Cardiac fibroblast (primary cell): Measurements from ENCODE around the gene FGF9.

ENCODE experiments used
- DNase-seq, 2 donors: peaks; one replicate each; pipeline versions ENCODE4 v3.0.0 to v3.0.0-alpha.2; 2010; ENCODE audit warnings: low read depth in 2 of 2
- H3K4me3 ChIP-seq, 2 donors: replicated peaks in 1 of 2; 1 replicate in 1 of 2; 2 replicates in 1 of 2; pipeline ENCODE4 v1.5.1; 2011; ENCODE audit warnings: low read depth in 2 of 2, low read length in 2 of 2, mild to moderate bottlenecking in 2 of 2, moderate library complexity in 1 of 2
- TF ChIP-seq, protein P1 (sequence below): IDR thresholded peaks from one replicate; pipeline ENCODE4 v1.5.1; 2011; ENCODE audit warnings: low read depth, mild to moderate bottlenecking, low read length, inconsistent platforms

The FGF9 gene

DNA sequence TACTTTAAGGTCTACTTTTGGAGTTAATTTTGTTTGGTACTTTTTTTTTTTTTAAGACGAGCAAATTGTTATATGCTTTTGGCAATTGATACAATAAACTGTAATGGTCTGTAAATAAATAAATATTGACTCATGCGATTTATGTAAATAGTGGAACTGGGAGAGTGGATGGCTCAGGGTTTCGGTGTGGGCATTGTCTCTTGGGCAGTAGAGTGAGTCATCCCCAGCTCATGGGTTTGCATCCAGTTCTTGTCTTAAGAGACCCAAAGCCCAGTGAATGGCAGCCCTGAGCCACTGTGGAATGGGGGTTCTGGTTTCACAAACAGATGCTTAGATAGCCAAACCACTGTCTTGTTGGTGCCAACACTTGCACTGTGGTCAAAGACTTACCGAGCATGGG lies 33.0 kb downstream of the FGF9 start:
- DNase-seq, result no peak
- TF ChIP-seq, protein P1, sequence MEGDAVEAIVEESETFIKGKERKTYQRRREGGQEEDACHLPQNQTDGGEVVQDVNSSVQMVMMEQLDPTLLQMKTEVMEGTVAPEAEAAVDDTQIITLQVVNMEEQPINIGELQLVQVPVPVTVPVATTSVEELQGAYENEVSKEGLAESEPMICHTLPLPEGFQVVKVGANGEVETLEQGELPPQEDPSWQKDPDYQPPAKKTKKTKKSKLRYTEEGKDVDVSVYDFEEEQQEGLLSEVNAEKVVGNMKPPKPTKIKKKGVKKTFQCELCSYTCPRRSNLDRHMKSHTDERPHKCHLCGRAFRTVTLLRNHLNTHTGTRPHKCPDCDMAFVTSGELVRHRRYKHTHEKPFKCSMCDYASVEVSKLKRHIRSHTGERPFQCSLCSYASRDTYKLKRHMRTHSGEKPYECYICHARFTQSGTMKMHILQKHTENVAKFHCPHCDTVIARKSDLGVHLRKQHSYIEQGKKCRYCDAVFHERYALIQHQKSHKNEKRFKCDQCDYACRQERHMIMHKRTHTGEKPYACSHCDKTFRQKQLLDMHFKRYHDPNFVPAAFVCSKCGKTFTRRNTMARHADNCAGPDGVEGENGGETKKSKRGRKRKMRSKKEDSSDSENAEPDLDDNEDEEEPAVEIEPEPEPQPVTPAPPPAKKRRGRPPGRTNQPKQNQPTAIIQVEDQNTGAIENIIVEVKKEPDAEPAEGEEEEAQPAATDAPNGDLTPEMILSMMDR, result no peak
- H3K4me3 ChIP-seq, result no peak overlapping the region

GRCh38 chr13:21707586-21707985 lies 36.7 kb downstream of the FGF9 start:
- TF ChIP-seq, protein P1, result no peak
- no peak overlapping the region for H3K4me3 ChIP-seq
- DNase-seq, result no peak

DNA sequence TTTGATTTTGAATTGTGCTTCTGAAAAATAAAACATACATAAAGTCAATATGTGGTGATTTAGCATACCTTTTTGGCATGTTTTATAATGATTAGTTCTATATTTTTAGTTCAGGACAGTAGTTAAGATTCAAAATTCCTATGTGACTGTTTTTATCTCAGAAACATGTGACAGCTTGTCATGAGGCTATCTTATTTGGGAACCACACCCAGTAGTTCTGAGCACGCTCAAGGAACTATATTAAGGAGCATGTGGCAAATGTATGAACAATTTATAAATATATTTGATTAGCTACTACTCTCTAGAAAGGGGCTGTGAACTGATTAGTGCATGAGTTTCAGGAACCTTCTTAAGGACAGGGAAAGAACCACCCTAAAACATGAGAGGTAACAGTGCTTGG lies 38.8 kb downstream of the FGF9 start:
- DNase-seq, result no peak
- no peak overlapping the region for H3K4me3 ChIP-seq
- TF ChIP-seq, protein P1, result no peak

DNA sequence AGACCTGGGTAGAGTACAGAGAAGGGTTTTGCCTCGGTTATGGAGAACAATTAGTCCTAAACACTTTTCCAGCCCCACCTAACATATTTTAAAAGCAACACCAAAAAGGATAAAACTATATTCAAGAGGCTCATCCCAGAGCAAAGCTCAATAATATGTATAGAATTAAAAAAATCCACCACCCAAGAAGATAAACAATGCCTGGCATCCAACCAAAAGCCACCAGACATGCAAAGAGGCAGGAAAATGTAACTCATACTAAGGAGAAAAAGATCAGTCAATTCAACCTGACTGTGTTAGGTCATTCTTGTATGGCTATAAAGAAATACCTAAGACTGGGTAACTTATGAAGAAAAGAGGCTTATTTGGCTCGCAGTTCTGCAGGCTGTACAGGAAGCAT lies 39.3 kb downstream of the FGF9 start:
- TF ChIP-seq, protein P1, result no peak
- DNase-seq, result no peak
- H3K4me3 ChIP-seq, result no peak overlapping the region

- DNase-seq, result no peak
- TF ChIP-seq, protein P1, result no peak
- no peak overlapping the region for H3K4me3 ChIP-seq
These were observed 46.9 kb downstream of the FGF9 start for GRCh38 chr13:21717817-21718216.

DNA sequence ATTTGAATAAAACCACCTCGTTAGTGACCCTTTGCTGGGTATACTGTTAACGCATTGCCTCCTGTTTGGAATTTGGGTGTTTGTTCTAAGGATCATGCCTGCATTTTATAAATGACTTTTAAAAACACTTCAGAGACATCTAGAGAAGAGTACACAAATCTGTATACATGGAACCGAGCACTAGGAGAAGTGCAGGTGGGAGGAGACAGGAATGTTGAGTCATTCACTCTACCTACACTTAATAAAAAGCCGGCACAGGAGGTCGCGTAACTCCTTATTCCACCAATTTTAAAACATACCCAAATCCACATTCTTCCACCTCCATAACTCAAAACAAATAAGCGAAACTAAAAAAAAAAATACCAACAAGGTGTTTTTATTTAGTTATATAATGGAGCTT lies 48.6 kb downstream of the FGF9 start:
- TF ChIP-seq, protein P1, result no peak
- no peak for DNase-seq
- H3K4me3 ChIP-seq, result no peak overlapping the region

DNA sequence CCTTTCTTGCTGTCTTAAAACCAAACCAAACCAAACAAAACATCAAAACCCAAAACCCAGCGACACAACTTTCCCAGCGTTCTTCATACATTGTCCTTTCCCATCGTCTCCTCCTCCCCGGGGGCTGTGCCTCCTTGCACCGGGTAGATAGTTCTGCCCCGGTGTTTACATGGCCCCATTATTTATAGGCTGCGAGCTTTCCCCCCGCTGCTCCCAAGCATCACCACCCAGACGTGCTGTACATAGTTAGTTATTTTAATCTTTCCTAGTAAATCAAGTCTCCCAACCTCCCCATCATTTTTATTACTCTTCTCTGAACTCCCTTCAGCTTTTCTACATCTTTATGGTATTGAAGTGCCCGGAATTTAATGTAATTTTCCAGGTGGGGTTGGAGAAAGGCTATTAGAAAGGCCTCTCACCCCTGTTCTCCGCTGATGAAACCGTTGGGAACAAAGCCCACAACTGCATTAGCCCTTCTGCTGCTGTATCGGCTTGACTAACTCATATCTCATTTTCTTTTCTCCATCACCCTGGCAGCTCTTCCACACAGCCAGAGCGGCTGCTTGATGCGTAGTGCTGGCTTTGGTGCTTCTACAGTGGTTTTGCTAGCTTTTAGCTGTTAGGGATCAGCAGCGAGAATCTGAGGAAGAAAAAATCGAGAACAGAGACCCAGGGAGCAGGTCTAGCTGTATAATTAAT lies 53.1 kb downstream of the FGF9 start:
- H3K4me3 ChIP-seq, result no peak overlapping the region
- TF ChIP-seq, protein P1, result no peak
- no peak for DNase-seq
